ENCODE results near the gene SSH2. TPM values are rescaled to one million over a fixed set of nuclear protein-coding genes. Genes with fewer than 3 reads are reported as not detected.
"Not testable (repeated sequence)": the region's sequence is repeated elsewhere in the genome, so short reads cannot be mapped to it uniquely, and the experiment has no call there.

SSH2 gene
- total RNA-seq, 6 donors from 2014 or later = 55.4 to 82.9 (median 67.8) TPM

DNA sequence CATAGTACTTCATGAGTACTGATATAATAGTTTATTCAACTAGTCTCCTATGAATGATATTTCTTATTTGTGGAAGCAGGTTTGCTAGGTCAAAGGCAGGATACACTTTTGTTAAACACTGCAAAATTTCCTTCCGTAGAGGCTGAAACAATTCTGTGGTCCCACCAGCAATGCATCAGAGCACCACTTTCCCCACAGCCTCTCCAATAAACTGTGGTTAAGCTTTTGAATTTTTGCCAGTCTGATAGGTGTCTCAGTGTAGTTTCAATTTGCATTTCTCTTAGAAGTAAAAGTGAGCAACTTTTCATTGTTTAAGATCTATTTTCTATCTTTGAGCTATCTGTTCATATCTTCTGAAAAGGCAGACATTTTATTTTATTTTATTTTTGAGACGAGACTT, 270.9 kb downstream of the SSH2 start:
- H3K36me3 ChIP-seq = peaks cover 4 to 49% (median 20%) of the 10 kb centered on the region in 4 donors
- no peak for DNase-seq
- H3K4me1 ChIP-seq = peaks cover 9 to 14% (median 12%) of the 10 kb centered on the region in 4 donors
- no peaks in the 10 kb centered on the region for H3K27me3 ChIP-seq
- peak overlapping the region in 2 of 4 donors; percentile 4 to 8 for H3K27ac ChIP-seq
- 58 to 63% methylated on average over 2 of the region's 2 CpGs for WGBS, 2 donors
- no peak for TF ChIP-seq POLR2A (IDR thresholded peaks at IDR 0.05)
- TF ChIP-seq POLR2AphosphoS5 (IDR thresholded peaks at IDR 0.05) = no peak
- TF ChIP-seq, protein P1, sequence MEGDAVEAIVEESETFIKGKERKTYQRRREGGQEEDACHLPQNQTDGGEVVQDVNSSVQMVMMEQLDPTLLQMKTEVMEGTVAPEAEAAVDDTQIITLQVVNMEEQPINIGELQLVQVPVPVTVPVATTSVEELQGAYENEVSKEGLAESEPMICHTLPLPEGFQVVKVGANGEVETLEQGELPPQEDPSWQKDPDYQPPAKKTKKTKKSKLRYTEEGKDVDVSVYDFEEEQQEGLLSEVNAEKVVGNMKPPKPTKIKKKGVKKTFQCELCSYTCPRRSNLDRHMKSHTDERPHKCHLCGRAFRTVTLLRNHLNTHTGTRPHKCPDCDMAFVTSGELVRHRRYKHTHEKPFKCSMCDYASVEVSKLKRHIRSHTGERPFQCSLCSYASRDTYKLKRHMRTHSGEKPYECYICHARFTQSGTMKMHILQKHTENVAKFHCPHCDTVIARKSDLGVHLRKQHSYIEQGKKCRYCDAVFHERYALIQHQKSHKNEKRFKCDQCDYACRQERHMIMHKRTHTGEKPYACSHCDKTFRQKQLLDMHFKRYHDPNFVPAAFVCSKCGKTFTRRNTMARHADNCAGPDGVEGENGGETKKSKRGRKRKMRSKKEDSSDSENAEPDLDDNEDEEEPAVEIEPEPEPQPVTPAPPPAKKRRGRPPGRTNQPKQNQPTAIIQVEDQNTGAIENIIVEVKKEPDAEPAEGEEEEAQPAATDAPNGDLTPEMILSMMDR (IDR thresholded peaks at IDR 0.05) = no peak
- no peak for TF ChIP-seq EP300 (IDR thresholded peaks at IDR 0.05)
- no peaks in the 10 kb centered on the region for H3K9me3 ChIP-seq
- no peak for ATAC-seq (ENCODE audit: low FRiP score in 2 of 2)
- H3K4me3 ChIP-seq = no peak overlapping the region

DNA sequence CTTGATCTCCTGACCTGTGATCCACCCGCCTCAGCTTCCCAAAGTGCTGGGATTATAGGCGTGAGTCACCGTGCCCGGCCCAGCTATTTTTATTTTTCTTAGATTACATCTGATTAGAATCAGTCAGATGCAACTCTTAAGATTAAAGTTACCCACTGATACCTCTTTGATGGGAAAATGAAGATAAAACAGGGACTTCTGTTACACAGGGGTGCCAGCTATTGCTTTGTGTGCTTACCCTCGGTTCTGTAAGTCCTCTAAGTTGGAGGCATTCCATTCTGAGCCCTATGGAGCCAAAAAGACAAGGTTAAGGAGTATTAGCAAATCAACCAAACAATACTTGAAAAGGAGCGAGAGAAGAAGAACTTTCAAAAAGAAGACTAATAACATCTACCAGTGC, 274.7 kb downstream of the SSH2 start:
- Histone ChIP-seq H3K36me3 (peaks cover 4 to 57% (median 16%) of the 10 kb centered on the region in 4 donors), H3K9me3 (no peaks in the 10 kb centered on the region), H3K4me3 (no peak overlapping the region), H3K27ac (no peak overlapping the region), H3K4me1 (peaks cover 0 to 6% (median 0%) of the 10 kb centered on the region in 4 donors), H3K27me3 (no peaks in the 10 kb centered on the region)
- ATAC-seq (ENCODE audit: low FRiP score in 2 of 2) = no peak
- 96% methylated on average over 6 of the region's 6 CpGs for WGBS, 2 donors
- no peak for DNase-seq
- TF ChIP-seq, protein P1 (IDR thresholded peaks at IDR 0.05) = no peak
- TF ChIP-seq EP300 (IDR thresholded peaks at IDR 0.05) (no peak), POLR2AphosphoS5 (IDR thresholded peaks at IDR 0.05) (no peak), POLR2A (IDR thresholded peaks at IDR 0.05) (no peak)

DNA sequence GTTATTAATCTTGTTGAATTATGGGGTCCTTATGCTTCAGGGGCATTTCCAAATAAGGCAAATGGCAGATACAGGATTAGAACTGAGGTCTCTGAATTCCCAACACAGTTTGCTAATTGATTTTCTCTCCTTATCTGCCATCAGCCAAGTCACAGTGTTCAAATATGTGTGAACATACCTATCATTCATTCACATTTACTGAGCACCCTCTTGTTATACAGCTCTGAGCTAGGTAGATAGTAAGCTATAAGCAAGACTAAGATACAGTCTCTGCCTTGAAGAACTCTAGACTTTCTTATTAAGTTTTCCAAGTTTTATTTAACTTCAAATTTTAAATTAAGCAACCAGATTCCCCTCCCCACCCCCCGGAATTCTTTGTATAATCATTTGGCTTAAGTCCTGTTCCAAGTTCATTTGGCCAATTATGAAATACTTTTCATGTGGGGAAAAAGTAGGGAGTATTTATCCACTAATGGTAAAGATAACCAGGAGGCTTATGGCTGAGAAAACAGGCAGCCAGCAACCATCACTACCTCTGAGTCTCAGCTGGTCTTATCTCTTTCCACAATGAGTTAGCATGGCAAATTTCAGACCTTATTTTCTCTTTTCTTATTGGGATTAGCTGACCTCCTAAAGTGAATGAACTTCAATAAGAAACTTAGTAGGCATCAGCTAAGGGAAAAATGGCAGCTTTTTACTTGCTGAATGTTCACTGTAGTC, 275.9 kb downstream of the SSH2 start:
- 56 to 82% methylated on average over 1 of the region's 1 CpG for WGBS, 2 donors
- H3K27ac ChIP-seq = peak overlapping the region in 1 of 4 donors; percentile 40
- TF ChIP-seq POLR2AphosphoS5 (IDR thresholded peaks at IDR 0.05) (no peak), POLR2A (IDR thresholded peaks at IDR 0.05) (no peak), EP300 (IDR thresholded peaks at IDR 0.05) (no peak)
- TF ChIP-seq, protein P1 (IDR thresholded peaks at IDR 0.05) = no peak
- H3K27me3 ChIP-seq = no peaks in the 10 kb centered on the region
- no peaks in the 10 kb centered on the region for H3K9me3 ChIP-seq
- peaks cover 4 to 56% (median 17%) of the 10 kb centered on the region in 4 donors for H3K36me3 ChIP-seq
- ATAC-seq (ENCODE audit: low FRiP score in 2 of 2) (no peak), DNase-seq (no peak)
- no peak overlapping the region for H3K4me3 ChIP-seq
- no peaks in the 10 kb centered on the region for H3K4me1 ChIP-seq

DNA sequence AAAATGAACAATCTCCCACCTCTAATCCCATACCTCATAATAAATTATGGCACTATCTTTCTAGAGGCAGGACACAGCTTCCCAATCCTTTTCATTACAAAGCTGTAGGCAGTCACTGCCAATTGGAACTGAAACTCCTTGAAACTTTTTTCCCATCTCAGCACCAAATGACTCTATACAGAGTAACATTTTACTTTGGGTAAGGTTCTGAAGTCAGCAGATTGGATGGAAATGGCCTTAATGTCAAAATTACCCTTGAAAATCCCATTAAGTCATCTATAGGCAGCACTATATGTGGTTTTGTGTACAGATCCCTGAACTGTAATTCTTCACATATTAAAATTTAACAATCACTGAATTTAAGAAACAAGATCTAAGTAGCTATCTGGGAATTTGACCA, 277.1 kb downstream of the SSH2 start:
- peaks cover 7 to 65% (median 21%) of the 10 kb centered on the region in 4 donors for H3K36me3 ChIP-seq
- no peaks in the 10 kb centered on the region for H3K4me1 ChIP-seq
- H3K4me3 ChIP-seq = no peak overlapping the region
- ATAC-seq (ENCODE audit: low FRiP score in 2 of 2) = no peak
- TF ChIP-seq, protein P1 (IDR thresholded peaks at IDR 0.05) = no peak
- TF ChIP-seq POLR2AphosphoS5 (IDR thresholded peaks at IDR 0.05) (no peak), POLR2A (IDR thresholded peaks at IDR 0.05) (no peak), EP300 (IDR thresholded peaks at IDR 0.05) (no peak)
- no peaks in the 10 kb centered on the region for H3K9me3 ChIP-seq
- H3K27ac ChIP-seq = no peak overlapping the region
- DNase-seq = no peak
- H3K27me3 ChIP-seq = no peaks in the 10 kb centered on the region

DNA sequence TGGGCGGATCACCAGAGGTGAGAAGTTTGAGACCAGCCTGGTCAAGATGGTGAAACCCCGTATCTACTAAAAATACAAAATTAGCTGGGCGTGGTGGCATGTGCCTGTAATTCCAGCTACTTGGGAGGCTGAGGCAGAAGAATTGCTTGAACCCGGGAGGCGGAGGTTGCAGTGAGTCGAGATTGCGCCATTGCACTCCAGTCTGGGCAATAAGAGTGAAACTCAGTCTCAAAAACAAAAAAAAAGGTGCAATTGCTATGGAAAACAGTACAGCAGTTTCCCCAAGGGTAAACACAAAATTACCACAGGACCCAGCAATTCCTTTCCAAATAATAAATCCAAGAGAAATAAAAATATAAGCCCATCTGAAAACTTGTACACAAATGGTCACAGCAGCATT, 278.1 kb downstream of the SSH2 start:
- not testable (repeated sequence) for H3K27me3 ChIP-seq; H3K4me3 ChIP-seq; DNase-seq; H3K4me1 ChIP-seq; H3K27ac ChIP-seq; H3K9me3 ChIP-seq; ATAC-seq (ENCODE audit: low FRiP score in 2 of 2)
- H3K36me3 ChIP-seq = peaks cover 7 to 75% (median 26%) of the 10 kb centered on the region in 4 donors
- WGBS, 2 donors = 97 to 99% methylated on average over 7 of the region's 7 CpGs
